Right renal pelvis (tissue), 4 donors: ENCODE data around the gene DSG4. TPM values are rescaled to one million over a fixed set of nuclear protein-coding genes. Genes with fewer than 3 reads are reported as not detected.

ENCODE experiments used
- DNase-seq, 4 donors: peaks; one replicate each; pipeline ENCODE4 v3.0.0-alpha.2; 2013; ENCODE audit warnings: low read depth in 4 of 4, low spot score in 3 of 4, missing footprints in 1 of 4
- polyA plus RNA-seq, 4 donors: library from polyadenylated mRNA; unstranded; fragments of 120-200 nt; gene quantifications; one replicate each; pipeline ENCODE4 v1.2.1, GENCODE V29; 2013; ENCODE audit not compliant: insufficient read length in 4 of 4

Gene DSG4
- polyA plus RNA-seq, 4 donors: 0.03 to 0.09 TPM; not detected in 2

- DNase-seq: no peak
Measured at GRCh38 chr18:31403409-31403808, 26.8 kb downstream of the DSG4 start.

GRCh38 chr18:31407649-31408048 is 31.1 kb downstream of the DSG4 start:
- no peak for DNase-seq

- DNase-seq: no peak
Measured at GRCh38 chr18:31409276-31409675, 32.7 kb downstream of the DSG4 start.

GRCh38 chr18:31410716-31411483 is 34.3 kb downstream of the DSG4 start:
- no peak for DNase-seq

- DNase-seq: no peak
Measured at GRCh38 chr18:31413137-31413536, 36.6 kb downstream of the DSG4 start.

GRCh38 chr18:31417850-31418249 is 41.3 kb downstream of the DSG4 start:
- DNase-seq: no peak

GRCh38 chr18:31419457-31419932 is 42.9 kb downstream of the DSG4 start:
- no peak for DNase-seq

GRCh38 chr18:31420032-31420431 is 43.5 kb downstream of the DSG4 start:
- DNase-seq: no peak

GRCh38 chr18:31420524-31420923 is 43.9 kb downstream of the DSG4 start:
- no peak for DNase-seq

GRCh38 chr18:31424383-31424988 is 47.9 kb downstream of the DSG4 start:
- peak in 1 of 4 donors; percentile 16 for DNase-seq

GRCh38 chr18:31426021-31426420 is 49.4 kb downstream of the DSG4 start:
- DNase-seq: no peak

- DNase-seq: no peak
Measured at GRCh38 chr18:31426871-31427406, 50.4 kb downstream of the DSG4 start.

GRCh38 chr18:31428211-31428610 is 51.6 kb downstream of the DSG4 start:
- DNase-seq: no peak

GRCh38 chr18:31429623-31430022 is 53.0 kb downstream of the DSG4 start:
- no peak for DNase-seq

- DNase-seq: no peak
Measured at GRCh38 chr18:31430072-31430471, 53.5 kb downstream of the DSG4 start.

- no peak for DNase-seq
Measured at GRCh38 chr18:31430554-31430953, 54.0 kb downstream of the DSG4 start.

- no peak for DNase-seq
Measured at GRCh38 chr18:31432316-31432715, 55.7 kb downstream of the DSG4 start.

GRCh38 chr18:31436825-31437224 is 60.2 kb downstream of the DSG4 start:
- no peak for DNase-seq

GRCh38 chr18:31438402-31438801 is 61.8 kb downstream of the DSG4 start:
- DNase-seq: no peak

GRCh38 chr18:31439807-31440325 is 63.3 kb downstream of the DSG4 start:
- DNase-seq: no peak

GRCh38 chr18:31440787-31441186 is 64.2 kb downstream of the DSG4 start:
- no peak for DNase-seq

- no peak for DNase-seq
Measured at GRCh38 chr18:31441493-31441892, 64.9 kb downstream of the DSG4 start.
